Activated naive CD8-positive, alpha-beta T cell treated with anti-CD3 and anti-CD28 coated beads for 36 hours (primary cell): ENCODE measurements around the gene TM9SF3. TPM values are rescaled to one million over a fixed set of nuclear protein-coding genes. Genes with fewer than 3 reads are reported as not detected.
"Not testable (repeated sequence)": the region's sequence is repeated elsewhere in the genome, so short reads cannot be mapped to it uniquely, and the experiment has no call there.

ENCODE experiments used
- DNase-seq: peaks from one replicate; pipeline ENCODE4 v3.0.0; 2021
- H3K27ac Mint-ChIP-seq: one replicate; pipeline ENCODE4 v1.8.0; 2022; ENCODE audit warnings: mild to moderate bottlenecking, moderate library complexity, mixed read lengths
- H3K27me3 Mint-ChIP-seq: one replicate; pipeline ENCODE4 v1.8.0; 2022; ENCODE audit warnings: mild to moderate bottlenecking, mixed read lengths
- H3K36me3 Mint-ChIP-seq: one replicate; pipeline ENCODE4 v1.8.0; 2021; ENCODE audit warnings: mild to moderate bottlenecking, mixed read lengths
- H3K4me1 Mint-ChIP-seq: one replicate; pipeline ENCODE4 v1.8.0; 2021; ENCODE audit warnings: mixed read lengths
- H3K4me3 Mint-ChIP-seq: one replicate; pipeline ENCODE4 v1.8.0; 2022; ENCODE audit warnings: mild to moderate bottlenecking, moderate library complexity, mixed read lengths
- H3K9me3 Mint-ChIP-seq: one replicate; pipeline ENCODE4 v1.8.0; 2022; ENCODE audit warnings: mixed read lengths
- total RNA-seq, 2 experiments: library from RNA; stranded (reverse); gene quantifications; one replicate each; pipeline ENCODE4 v1.2.3, GENCODE V29; 2021

TM9SF3 gene
- total RNA-seq, 2 experiments from 2014 or later, result 85.3 to 86.7 TPM

DNA sequence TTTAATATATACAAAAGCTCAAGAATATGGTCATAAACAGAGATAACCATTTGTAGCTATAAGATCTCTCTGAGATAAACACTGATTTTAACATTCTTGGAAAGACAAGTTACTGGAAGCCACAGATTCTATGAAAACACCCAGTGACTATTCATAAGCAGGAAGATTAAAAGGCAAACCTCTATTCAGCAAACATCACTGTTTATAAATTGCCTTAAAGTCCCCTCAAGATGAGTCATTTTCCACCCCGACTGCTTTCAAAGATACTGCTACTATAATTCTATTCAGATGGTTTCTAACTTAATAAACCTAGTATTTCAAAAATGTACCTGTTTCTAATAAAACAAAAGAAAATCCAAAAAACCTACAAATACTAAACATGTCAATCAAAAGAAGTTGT, 21.0 kb downstream of the TM9SF3 start:
- H3K27ac Mint-ChIP-seq, result no peak overlapping the region
- H3K9me3 Mint-ChIP-seq, result no peaks in the 10 kb centered on the region
- H3K4me1 Mint-ChIP-seq, result peaks cover 31% of the 10 kb centered on the region
- peaks cover 20% of the 10 kb centered on the region for H3K36me3 Mint-ChIP-seq
- H3K4me3 Mint-ChIP-seq, result no peak overlapping the region
- H3K27me3 Mint-ChIP-seq, result no peaks in the 10 kb centered on the region
- no peak for DNase-seq

DNA sequence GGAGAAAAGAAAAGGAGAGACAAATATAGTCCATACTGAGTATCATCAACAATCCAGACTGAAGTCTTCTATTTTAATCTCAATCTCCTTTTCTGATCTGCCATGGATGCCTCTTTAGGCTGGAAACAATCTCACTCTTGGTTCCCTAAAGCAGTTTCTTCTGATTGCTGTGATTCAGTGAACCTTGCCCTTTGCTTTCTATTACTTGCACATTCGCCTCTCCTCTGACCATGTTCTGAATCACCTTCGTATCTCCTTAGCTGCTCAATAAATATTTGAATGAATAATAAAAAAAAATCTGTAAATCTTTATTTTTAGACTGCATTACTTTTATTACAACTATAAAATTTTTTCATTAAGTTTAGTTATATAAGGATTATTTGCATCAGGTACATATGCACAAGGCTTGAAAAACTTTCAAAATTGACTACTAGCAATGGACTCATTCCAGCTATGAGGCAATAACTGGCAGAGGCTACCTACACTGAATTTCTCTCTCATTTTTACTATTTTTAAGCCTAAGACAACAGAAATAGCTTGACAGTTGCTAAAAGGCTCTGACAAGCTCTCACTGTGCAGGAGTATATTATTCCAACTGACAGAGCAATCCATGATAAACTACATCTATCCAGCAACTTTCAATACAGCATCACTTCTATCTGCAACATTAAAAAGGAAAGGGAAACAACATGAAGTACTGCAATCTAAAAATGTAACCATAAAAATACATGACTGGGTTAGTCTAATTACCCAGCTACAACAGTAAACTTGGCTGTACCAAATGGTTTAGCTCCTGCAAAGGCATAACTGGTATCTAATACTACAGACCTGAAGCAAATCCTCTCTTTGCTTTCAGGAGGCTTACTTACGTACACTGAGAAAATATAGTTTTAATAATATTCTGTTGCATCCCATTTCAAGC, 25.6 kb downstream of the TM9SF3 start:
- H3K4me3 Mint-ChIP-seq, result no peak overlapping the region
- no peak overlapping the region for H3K27ac Mint-ChIP-seq
- H3K27me3 Mint-ChIP-seq, result no peaks in the 10 kb centered on the region
- DNase-seq, result no peak
- H3K9me3 Mint-ChIP-seq, result no peaks in the 10 kb centered on the region
- H3K36me3 Mint-ChIP-seq, result peaks cover 26% of the 10 kb centered on the region
- H3K4me1 Mint-ChIP-seq, result peaks cover 7% of the 10 kb centered on the region

DNA sequence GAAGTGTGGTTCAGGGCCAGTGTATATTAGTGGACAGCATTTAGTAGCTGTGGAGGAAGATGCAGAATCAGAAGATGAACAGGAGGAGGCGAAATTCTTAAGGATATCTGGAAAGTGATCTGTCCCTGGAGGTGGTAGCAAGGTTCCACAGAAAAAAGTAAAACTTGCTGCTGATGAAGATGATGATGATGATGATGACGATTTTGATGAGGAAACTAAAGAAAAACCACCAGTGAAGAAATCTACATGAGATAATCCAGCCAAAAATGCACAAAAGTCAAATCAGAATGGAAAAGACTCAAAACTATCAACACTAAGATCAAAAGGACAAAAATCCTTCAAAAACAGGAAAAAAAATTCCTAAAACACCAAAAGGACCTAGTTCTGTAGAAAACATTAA, 26.3 kb downstream of the TM9SF3 start:
- H3K27me3 Mint-ChIP-seq, result no peaks in the 10 kb centered on the region
- peaks cover 26% of the 10 kb centered on the region for H3K36me3 Mint-ChIP-seq
- DNase-seq, result no peak
- no peaks in the 10 kb centered on the region for H3K9me3 Mint-ChIP-seq
- H3K4me3 Mint-ChIP-seq, result no peak overlapping the region
- no peak overlapping the region for H3K27ac Mint-ChIP-seq
- peaks cover 2% of the 10 kb centered on the region for H3K4me1 Mint-ChIP-seq

- Mint-ChIP-seq H3K27ac (no peak overlapping the region), H3K4me1 (peaks cover 4% of the 10 kb centered on the region), H3K9me3 (no peaks in the 10 kb centered on the region), H3K4me3 (no peak overlapping the region), H3K27me3 (no peaks in the 10 kb centered on the region), H3K36me3 (peaks cover 23% of the 10 kb centered on the region)
- no peak for DNase-seq
Observed at GRCh38 chr10:96556003-96556402, 30.8 kb downstream of the TM9SF3 start.

- Mint-ChIP-seq H3K27me3 (no peaks in the 10 kb centered on the region), H3K4me1 (peaks cover 4% of the 10 kb centered on the region), H3K9me3 (no peaks in the 10 kb centered on the region), H3K4me3 (no peak overlapping the region), H3K36me3 (peaks cover 18% of the 10 kb centered on the region), H3K27ac (no peak overlapping the region)
- DNase-seq, result no peak
Observed at GRCh38 chr10:96555330-96555729, 31.5 kb downstream of the TM9SF3 start.

DNA sequence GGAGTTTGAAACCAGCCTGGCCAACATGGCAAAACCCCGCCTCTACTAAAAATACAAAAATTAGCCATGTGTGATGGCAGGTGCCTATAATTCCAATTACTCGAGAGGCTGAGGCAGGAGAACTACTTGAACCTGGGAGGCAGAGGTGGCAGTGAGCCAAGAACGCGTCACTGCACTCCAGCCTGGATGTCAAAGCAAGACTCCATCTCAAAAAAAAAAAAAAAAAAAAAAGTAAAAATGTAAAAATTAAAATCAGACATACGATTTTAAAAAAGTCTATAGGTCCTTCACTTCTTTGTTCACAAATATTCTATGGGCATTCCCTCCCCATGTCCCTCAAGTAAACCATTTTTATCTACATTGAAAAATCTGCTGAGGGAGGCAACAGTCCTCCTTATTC, 38.2 kb downstream of the TM9SF3 start:
- Mint-ChIP-seq H3K4me3 (no peak overlapping the region), H3K27ac (no peak overlapping the region), H3K4me1 (peaks cover 5% of the 10 kb centered on the region), H3K27me3 (no peaks in the 10 kb centered on the region), H3K36me3 (peaks cover 23% of the 10 kb centered on the region), H3K9me3 (no peaks in the 10 kb centered on the region)
- DNase-seq, result no peak

- DNase-seq, result not testable (repeated sequence)
- peaks cover 30% of the 10 kb centered on the region for H3K36me3 Mint-ChIP-seq
Observed at GRCh38 chr10:96545558-96545957, 41.3 kb downstream of the TM9SF3 start.

DNA sequence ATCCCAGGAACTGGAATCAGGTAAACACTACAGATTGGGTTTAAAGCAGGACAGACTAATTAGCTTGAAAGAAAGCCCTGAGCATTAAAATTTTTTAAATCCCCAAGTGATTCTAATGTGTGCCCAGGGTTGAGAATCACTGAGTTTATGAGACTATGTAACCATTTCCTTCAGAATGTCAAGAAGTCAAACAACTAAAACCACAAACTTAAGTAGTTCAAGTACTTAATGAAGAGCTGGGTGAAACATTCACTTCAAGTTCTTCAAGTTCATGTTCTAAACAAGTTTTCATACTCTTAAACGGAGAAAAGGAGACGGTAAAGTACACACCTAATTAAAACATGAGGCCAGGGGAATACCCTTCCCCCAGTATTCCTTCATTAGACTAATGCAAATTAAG, 44.9 kb downstream of the TM9SF3 start:
- H3K4me1 Mint-ChIP-seq, result peaks cover 12% of the 10 kb centered on the region
- no peak overlapping the region for H3K4me3 Mint-ChIP-seq
- DNase-seq, result no peak
- H3K9me3 Mint-ChIP-seq, result no peaks in the 10 kb centered on the region
- peaks cover 47% of the 10 kb centered on the region for H3K36me3 Mint-ChIP-seq
- H3K27me3 Mint-ChIP-seq, result no peaks in the 10 kb centered on the region
- H3K27ac Mint-ChIP-seq, result no peak overlapping the region

More at GRCh38 chr10:96545558-96545957, 41.3 kb downstream of the TM9SF3 start:
- H3K27me3 Mint-ChIP-seq, H3K4me1 Mint-ChIP-seq, H3K27ac Mint-ChIP-seq, H3K9me3 Mint-ChIP-seq, H3K4me3 Mint-ChIP-seq: not testable (repeated sequence)

DNA sequence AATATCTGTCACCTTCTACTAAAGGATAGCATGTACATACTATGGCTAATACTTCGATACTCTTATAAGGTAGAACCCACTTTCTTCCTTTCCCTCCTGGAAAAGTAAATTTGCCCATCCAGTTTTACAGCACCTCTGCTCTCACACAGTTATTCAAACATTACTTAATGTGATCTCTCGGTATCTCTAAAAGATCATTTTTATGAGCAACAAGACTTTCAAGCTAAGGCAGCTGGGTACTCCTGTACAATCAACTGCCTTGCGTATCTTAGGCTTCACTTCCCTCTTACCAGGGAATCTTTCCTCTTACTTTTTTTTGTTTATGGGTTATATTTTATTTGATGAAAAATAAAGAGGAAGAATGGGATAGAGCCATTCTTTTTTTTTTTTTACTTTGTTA, 46.6 kb downstream of the TM9SF3 start:
- Mint-ChIP-seq H3K9me3 (no peaks in the 10 kb centered on the region), H3K27me3 (no peaks in the 10 kb centered on the region), H3K27ac (no peak overlapping the region), H3K4me3 (no peak overlapping the region), H3K4me1 (peaks cover 19% of the 10 kb centered on the region), H3K36me3 (peaks cover 39% of the 10 kb centered on the region)
- DNase-seq, result no peak

GRCh38 chr10:96538683-96539082, 48.1 kb downstream of the TM9SF3 start:
- Mint-ChIP-seq H3K9me3 (no peaks in the 10 kb centered on the region), H3K27ac (no peak overlapping the region), H3K4me3 (no peak overlapping the region), H3K4me1 (peaks cover 25% of the 10 kb centered on the region), H3K36me3 (peaks cover 37% of the 10 kb centered on the region), H3K27me3 (no peaks in the 10 kb centered on the region)
- no peak for DNase-seq

- no peak for DNase-seq
- H3K4me3 Mint-ChIP-seq, result no peak overlapping the region
- H3K27me3 Mint-ChIP-seq, result no peaks in the 10 kb centered on the region
- peaks cover 32% of the 10 kb centered on the region for H3K36me3 Mint-ChIP-seq
- peaks cover 27% of the 10 kb centered on the region for H3K4me1 Mint-ChIP-seq
- H3K27ac Mint-ChIP-seq, result no peak overlapping the region
- no peaks in the 10 kb centered on the region for H3K9me3 Mint-ChIP-seq
Observed at GRCh38 chr10:96536129-96536528, 50.7 kb downstream of the TM9SF3 start.

- Mint-ChIP-seq H3K4me1 (peaks cover 18% of the 10 kb centered on the region), H3K27ac (no peak overlapping the region), H3K27me3 (no peaks in the 10 kb centered on the region), H3K9me3 (no peaks in the 10 kb centered on the region), H3K4me3 (no peak overlapping the region), H3K36me3 (peaks cover 17% of the 10 kb centered on the region)
- no peak for DNase-seq
Observed at GRCh38 chr10:96532523-96532922, 54.3 kb downstream of the TM9SF3 start.

DNA sequence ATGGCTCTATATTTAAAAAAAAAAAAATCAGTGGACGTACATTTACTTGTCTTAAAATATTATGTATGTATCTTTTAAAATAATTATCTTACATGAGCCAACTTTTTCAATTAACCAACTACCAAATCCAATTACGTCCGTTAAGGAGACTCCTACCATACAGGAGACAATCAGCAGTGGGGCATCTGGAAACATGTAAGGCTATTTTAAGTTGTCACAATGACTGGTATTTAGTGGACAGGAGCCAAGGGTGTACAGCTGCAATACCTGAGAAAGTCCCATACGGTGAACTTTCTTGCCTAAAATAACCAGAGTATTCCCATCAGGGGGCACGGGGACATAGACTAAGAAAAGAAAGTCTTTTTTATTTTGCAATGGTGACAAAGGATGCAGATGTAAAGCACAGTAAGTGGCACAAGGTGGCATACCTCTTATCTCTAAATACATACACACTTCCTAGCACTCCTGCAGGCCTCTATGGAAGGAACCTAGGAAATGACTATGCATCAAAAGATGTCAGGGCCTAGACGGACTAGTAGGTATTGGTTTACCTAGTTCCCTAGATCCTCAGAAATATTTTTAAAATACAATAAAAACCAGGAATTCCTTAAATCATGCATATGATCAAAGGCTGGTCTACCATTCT, 57.1 kb downstream of the TM9SF3 start:
- peaks cover 10% of the 10 kb centered on the region for H3K4me1 Mint-ChIP-seq
- no peaks in the 10 kb centered on the region for H3K27me3 Mint-ChIP-seq
- H3K9me3 Mint-ChIP-seq, result no peaks in the 10 kb centered on the region
- H3K36me3 Mint-ChIP-seq, result peaks cover 25% of the 10 kb centered on the region
- no peak overlapping the region for H3K27ac Mint-ChIP-seq
- H3K4me3 Mint-ChIP-seq, result no peak overlapping the region
- DNase-seq, result no peak

GRCh38 chr10:96524741-96525140, 62.1 kb downstream of the TM9SF3 start:
- Mint-ChIP-seq H3K9me3 (no peaks in the 10 kb centered on the region), H3K27me3 (no peaks in the 10 kb centered on the region), H3K36me3 (peaks cover 44% of the 10 kb centered on the region), H3K4me1 (no peaks in the 10 kb centered on the region), H3K27ac (no peak overlapping the region), H3K4me3 (no peak overlapping the region)
- no peak for DNase-seq

DNA sequence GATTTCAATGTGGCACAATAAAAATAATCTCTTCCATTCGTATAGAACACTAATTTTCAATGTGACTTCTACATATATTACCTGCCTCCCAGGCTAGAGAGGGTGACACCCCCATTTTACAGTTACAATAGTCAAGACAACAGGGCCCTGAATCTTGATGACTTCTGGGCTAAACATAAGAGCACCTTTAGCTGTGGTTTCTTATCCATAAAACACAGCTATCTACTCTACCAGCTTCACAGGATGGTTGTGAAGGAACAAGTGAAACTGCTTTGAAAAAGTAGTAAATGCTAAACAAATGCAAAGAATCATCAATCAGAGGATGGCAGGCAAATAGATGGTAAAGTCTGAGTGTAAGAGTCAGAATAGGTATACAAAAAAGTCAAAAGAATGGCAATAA, 69.5 kb downstream of the TM9SF3 start:
- Mint-ChIP-seq H3K9me3 (no peaks in the 10 kb centered on the region), H3K4me3 (no peak overlapping the region)

DNA sequence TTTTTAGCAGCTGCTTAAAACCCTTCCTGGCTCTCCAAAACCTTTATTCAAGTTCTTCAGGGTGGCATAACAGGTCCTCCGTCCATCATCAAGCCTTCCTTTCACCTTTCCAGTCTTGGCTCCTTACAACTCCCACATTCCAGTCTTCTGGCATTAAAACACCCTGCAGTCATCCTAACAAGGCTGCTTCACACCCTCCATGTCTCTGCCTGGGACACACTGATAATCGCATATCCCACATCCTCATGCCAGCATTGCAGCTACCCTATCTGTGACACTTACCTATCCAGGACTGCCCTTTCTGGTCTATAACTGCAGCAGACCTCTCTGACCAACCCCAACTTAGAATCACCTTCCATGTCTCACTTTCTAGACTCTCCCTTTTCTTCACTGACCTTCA, 70.5 kb downstream of the TM9SF3 start:
- peaks cover 20% of the 10 kb centered on the region for H3K36me3 Mint-ChIP-seq
- no peak overlapping the region for H3K4me3 Mint-ChIP-seq
- no peak overlapping the region for H3K27ac Mint-ChIP-seq
- H3K4me1 Mint-ChIP-seq, result peaks cover 21% of the 10 kb centered on the region
- no peaks in the 10 kb centered on the region for H3K9me3 Mint-ChIP-seq
- no peak for DNase-seq
- H3K27me3 Mint-ChIP-seq, result peaks cover 46% of the 10 kb centered on the region

More for the DNA sequence above, 69.5 kb downstream of the TM9SF3 start:
- H3K27ac Mint-ChIP-seq, result no peak overlapping the region
- peaks cover 18% of the 10 kb centered on the region for H3K4me1 Mint-ChIP-seq
- no peak for DNase-seq
- peaks cover 37% of the 10 kb centered on the region for H3K27me3 Mint-ChIP-seq
- H3K36me3 Mint-ChIP-seq, result peaks cover 29% of the 10 kb centered on the region
